ENCODE measurements around the gene PSMD4. TPM values are rescaled to one million over a fixed set of nuclear protein-coding genes. Genes with fewer than 3 reads are reported as not detected.
A peak's percentile ranks its signal among the peaks of the same experiment; 100 is the strongest.
"Not testable (repeated sequence)": the region's sequence is repeated elsewhere in the genome, so short reads cannot be mapped to it uniquely, and the experiment has no call there.

Gene PSMD4
- total RNA-seq, 6 experiments from 2014 or later, result 72.2 to 95.6 (median 79.1) TPM

- DNase-seq (no peak), ATAC-seq (peak in 2 of 4 donors; percentile 13 to 16)
- Histone ChIP-seq H3K4me3 (no peak overlapping the region), H3K27ac (no peak overlapping the region), H3K36me3 (peaks cover 0 to 5% (median 1%) of the 10 kb centered on the region in 4 donors), H3K4me1 (no peaks in the 10 kb centered on the region), H3K27me3 (no peaks in the 10 kb centered on the region), H3K9me3 (no peaks in the 10 kb centered on the region)
- WGBS (ENCODE audit: insufficient coverage, low coverage, low lambda C conversion rate, missing lambda C conversion rate), result 57% methylated on average over 2 of the region's 3 CpGs
- intact Hi-C loops (cut with DNase I), result loop anchor here in 1 of 2 donors (10.0 kb wide), 1 partner anchor 79 kb away; the partner anchor contains the start of genes PIP5K1A and VPS72
- no peak for TF ChIP-seq POLR2A (IDR thresholded peaks at IDR 0.05)
- no peak for TF ChIP-seq CTCF (IDR thresholded peaks at IDR 0.05)
Observed at GRCh38 chr1:151273924-151274466, 19.5 kb downstream of the PSMD4 start.

GRCh38 chr1:151275341-151275740 is 20.8 kb downstream of the PSMD4 start:
- not testable (repeated sequence) for H3K4me1 ChIP-seq, H3K4me3 ChIP-seq, DNase-seq, H3K27me3 ChIP-seq, H3K9me3 ChIP-seq, H3K27ac ChIP-seq, ATAC-seq, H3K36me3 ChIP-seq
- 42% methylated on average over 2 of the region's 5 CpGs for WGBS (ENCODE audit: insufficient coverage, low coverage, low lambda C conversion rate, missing lambda C conversion rate)
- intact Hi-C loops (cut with DNase I), result loop anchor here in 1 of 2 donors (10.0 kb wide), 1 partner anchor 81 kb away; the partner anchor contains the start of genes PIP5K1A and VPS72

DNA sequence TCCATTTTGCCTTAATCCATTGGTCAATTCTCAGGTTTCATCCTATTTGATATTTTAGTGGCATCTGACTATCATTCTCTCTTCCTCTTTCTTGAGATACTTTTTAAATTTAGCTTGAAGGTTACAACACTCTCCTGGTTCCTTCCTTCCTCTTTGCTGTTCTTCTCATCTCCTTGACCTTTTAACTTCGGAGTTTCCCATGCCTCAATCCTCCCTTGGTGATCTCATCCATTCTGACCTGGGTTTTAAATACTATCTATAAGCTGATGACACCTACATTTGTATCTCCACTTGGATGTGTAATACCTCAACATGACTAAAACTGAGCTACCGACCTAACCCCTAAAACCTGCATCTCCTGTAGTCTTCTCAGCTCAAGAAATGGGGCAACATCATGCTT is 22.7 kb downstream of the PSMD4 start:
- no peak for ATAC-seq
- peaks cover 0 to 4% (median 2%) of the 10 kb centered on the region in 4 donors for H3K4me1 ChIP-seq
- intact Hi-C loops (cut with DNase I), result loop anchor here in 1 of 2 donors (10.0 kb wide), 1 partner anchor 82 kb away; the partner anchor contains the start of genes PIP5K1A and VPS72
- WGBS (ENCODE audit: insufficient coverage, low coverage, low lambda C conversion rate, missing lambda C conversion rate), result 48% methylated on average over 2 of the region's 2 CpGs
- no peak overlapping the region for H3K4me3 ChIP-seq
- no peak overlapping the region for H3K27ac ChIP-seq
- no peak for TF ChIP-seq POLR2A (IDR thresholded peaks at IDR 0.05)
- TF ChIP-seq CTCF (IDR thresholded peaks at IDR 0.05), result no peak
- no peaks in the 10 kb centered on the region for H3K27me3 ChIP-seq
- no peak for DNase-seq
- H3K9me3 ChIP-seq, result no peaks in the 10 kb centered on the region
- no peaks in the 10 kb centered on the region for H3K36me3 ChIP-seq

- peak; percentile 76 to 82 (median 78) for ATAC-seq
Observed at GRCh38 chr1:151281225-151281968, 26.9 kb downstream of the PSMD4 start.

More at GRCh38 chr1:151281225-151281968, 26.9 kb downstream of the PSMD4 start:
- Histone ChIP-seq H3K9me3 (no peaks in the 10 kb centered on the region), H3K27me3 (no peaks in the 10 kb centered on the region), H3K27ac (peak overlapping the region; percentile 96 to 97 (median 96)), H3K4me3 (peak overlapping the region; percentile 83 to 96 (median 85)), H3K36me3 (peaks cover 0 to 7% (median 1%) of the 10 kb centered on the region in 4 donors), H3K4me1 (peaks cover 0 to 11% (median 2%) of the 10 kb centered on the region in 4 donors)
- peak; percentile 92 to 96 (median 94) for DNase-seq
- WGBS (ENCODE audit: insufficient coverage, low coverage, low lambda C conversion rate, missing lambda C conversion rate), result under 1% methylated on average over 30 of the region's 48 CpGs
- intact Hi-C loops (cut with DNase I), result no loop called here
- TF ChIP-seq CTCF (IDR thresholded peaks at IDR 0.05) (peak; percentile 23 to 43 (median 35)), POLR2A (IDR thresholded peaks at IDR 0.05) (peak; percentile 49)
